Endothelial cell (in vitro differentiated cells): Measurements from ENCODE around the gene WFS1. TPM values are rescaled to one million over a fixed set of nuclear protein-coding genes. Genes with fewer than 3 reads are reported as not detected.
A peak's percentile ranks its signal among the peaks of the same experiment; 100 is the strongest.

Source experiments
- DNase-seq: peaks from one replicate; pipeline ENCODE4 v3.0.0; 2021; ENCODE audit warnings: low spot score
- H3K27ac Mint-ChIP-seq: one replicate; pipeline ENCODE4 v1.8.0; 2021; ENCODE audit warnings: mixed read lengths, inconsistent platforms; ENCODE audit not compliant: unreplicated experiment
- H3K27me3 Mint-ChIP-seq: one replicate; pipeline ENCODE4 v1.8.0; 2021; ENCODE audit warnings: mild to moderate bottlenecking, moderate library complexity, mixed read lengths, inconsistent platforms; ENCODE audit not compliant: unreplicated experiment
- H3K36me3 Mint-ChIP-seq: one replicate; pipeline ENCODE4 v1.8.0; 2021; ENCODE audit warnings: mild to moderate bottlenecking, low read depth, mixed read lengths, inconsistent platforms; ENCODE audit not compliant: unreplicated experiment
- H3K4me1 Mint-ChIP-seq: one replicate; pipeline ENCODE4 v1.8.0; 2021; ENCODE audit warnings: mild to moderate bottlenecking, mixed read lengths, inconsistent platforms; ENCODE audit not compliant: unreplicated experiment
- H3K4me3 Mint-ChIP-seq: one replicate; pipeline ENCODE4 v1.8.0; 2021; ENCODE audit warnings: mild to moderate bottlenecking, mixed read lengths, inconsistent platforms; ENCODE audit not compliant: unreplicated experiment
- H3K9me3 Mint-ChIP-seq: one replicate; pipeline ENCODE4 v1.8.0; 2021; ENCODE audit warnings: mixed read lengths, inconsistent platforms; ENCODE audit not compliant: unreplicated experiment
- total RNA-seq: library from RNA; stranded (reverse); fragmentation: NEBNext Ultra II Directional; extraction: Animal tissue kit (Norgen Biotek cat#: 25700); gene quantifications from one replicate; pipeline ENCODE4 v1.2.1, GENCODE V29; 2021; ENCODE audit not compliant: unreplicated experiment
- TF ChIP-seq, protein P1 (sequence below): fragments of 200-600 bp; sonication (generic); IDR thresholded peaks from one replicate; pipeline ENCODE4 v1.5.0; 2021; ENCODE audit warnings: antibody characterized with exemption; ENCODE audit not compliant: unreplicated experiment

WFS1 gene
- total RNA-seq, 1 donor from 2014 or later = 53.2 TPM

- DNase-seq = no peak
- peaks cover 4% of the 10 kb centered on the region for H3K36me3 Mint-ChIP-seq
- peaks cover 22% of the 10 kb centered on the region for H3K27me3 Mint-ChIP-seq
- TF ChIP-seq, protein P1, sequence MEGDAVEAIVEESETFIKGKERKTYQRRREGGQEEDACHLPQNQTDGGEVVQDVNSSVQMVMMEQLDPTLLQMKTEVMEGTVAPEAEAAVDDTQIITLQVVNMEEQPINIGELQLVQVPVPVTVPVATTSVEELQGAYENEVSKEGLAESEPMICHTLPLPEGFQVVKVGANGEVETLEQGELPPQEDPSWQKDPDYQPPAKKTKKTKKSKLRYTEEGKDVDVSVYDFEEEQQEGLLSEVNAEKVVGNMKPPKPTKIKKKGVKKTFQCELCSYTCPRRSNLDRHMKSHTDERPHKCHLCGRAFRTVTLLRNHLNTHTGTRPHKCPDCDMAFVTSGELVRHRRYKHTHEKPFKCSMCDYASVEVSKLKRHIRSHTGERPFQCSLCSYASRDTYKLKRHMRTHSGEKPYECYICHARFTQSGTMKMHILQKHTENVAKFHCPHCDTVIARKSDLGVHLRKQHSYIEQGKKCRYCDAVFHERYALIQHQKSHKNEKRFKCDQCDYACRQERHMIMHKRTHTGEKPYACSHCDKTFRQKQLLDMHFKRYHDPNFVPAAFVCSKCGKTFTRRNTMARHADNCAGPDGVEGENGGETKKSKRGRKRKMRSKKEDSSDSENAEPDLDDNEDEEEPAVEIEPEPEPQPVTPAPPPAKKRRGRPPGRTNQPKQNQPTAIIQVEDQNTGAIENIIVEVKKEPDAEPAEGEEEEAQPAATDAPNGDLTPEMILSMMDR = no peak
- H3K9me3 Mint-ChIP-seq = no peaks in the 10 kb centered on the region
- H3K27ac Mint-ChIP-seq = no peak overlapping the region
- peaks cover 9% of the 10 kb centered on the region for H3K4me1 Mint-ChIP-seq
- no peak overlapping the region for H3K4me3 Mint-ChIP-seq
Measured at GRCh38 chr4:6331018-6331417, 61.4 kb downstream of the WFS1 start.

DNA sequence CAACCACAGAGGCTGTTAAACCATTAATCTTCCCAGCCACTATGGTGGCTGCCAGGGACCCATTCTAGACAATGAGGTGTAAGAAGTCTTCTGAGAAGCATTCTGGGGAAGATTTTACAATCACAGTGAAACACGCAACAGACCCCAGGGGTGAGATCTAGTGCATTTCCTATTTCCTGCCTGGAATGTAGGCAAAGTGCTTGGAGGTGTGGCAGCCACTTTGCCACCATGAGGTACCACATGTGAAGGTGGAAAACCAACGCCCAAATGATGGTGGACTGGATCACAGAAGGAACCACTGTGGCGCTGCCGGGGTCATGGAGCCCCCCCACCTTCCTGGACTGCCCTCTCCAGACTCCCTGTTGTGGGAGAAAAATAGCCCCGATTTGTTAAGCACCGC, 61.8 kb downstream of the WFS1 start:
- Mint-ChIP-seq H3K9me3 (no peaks in the 10 kb centered on the region), H3K27me3 (peaks cover 22% of the 10 kb centered on the region), H3K4me3 (no peak overlapping the region), H3K36me3 (peaks cover 4% of the 10 kb centered on the region), H3K4me1 (peaks cover 6% of the 10 kb centered on the region), H3K27ac (no peak overlapping the region)
- TF ChIP-seq, protein P1 = no peak
- DNase-seq = no peak

GRCh38 chr4:6332042-6332668, 62.5 kb downstream of the WFS1 start:
- Mint-ChIP-seq H3K27me3 (peaks cover 23% of the 10 kb centered on the region), H3K9me3 (no peaks in the 10 kb centered on the region), H3K27ac (no peak overlapping the region), H3K36me3 (peaks cover 4% of the 10 kb centered on the region), H3K4me1 (peaks cover 8% of the 10 kb centered on the region), H3K4me3 (no peak overlapping the region)
- TF ChIP-seq, protein P1 = peak; percentile 85
- peak; percentile 69 for DNase-seq

- H3K27me3 Mint-ChIP-seq = peaks cover 23% of the 10 kb centered on the region
- no peak for DNase-seq
- H3K4me1 Mint-ChIP-seq = peaks cover 13% of the 10 kb centered on the region
- H3K4me3 Mint-ChIP-seq = no peak overlapping the region
- peaks cover 4% of the 10 kb centered on the region for H3K36me3 Mint-ChIP-seq
- no peaks in the 10 kb centered on the region for H3K9me3 Mint-ChIP-seq
- no peak overlapping the region for H3K27ac Mint-ChIP-seq
- TF ChIP-seq, protein P1 = no peak
Measured at GRCh38 chr4:6332669-6333050, 63.0 kb downstream of the WFS1 start.

GRCh38 chr4:6333301-6334202, 63.9 kb downstream of the WFS1 start:
- Mint-ChIP-seq H3K27ac (no peak overlapping the region), H3K4me3 (no peak overlapping the region), H3K27me3 (peaks cover 19% of the 10 kb centered on the region), H3K9me3 (no peaks in the 10 kb centered on the region), H3K36me3 (peaks cover 3% of the 10 kb centered on the region), H3K4me1 (peaks cover 18% of the 10 kb centered on the region)
- no peak for DNase-seq
- TF ChIP-seq, protein P1 = peak; percentile 84
